ENCODE measurements around the gene CPA5.

CPA5 gene

DNA sequence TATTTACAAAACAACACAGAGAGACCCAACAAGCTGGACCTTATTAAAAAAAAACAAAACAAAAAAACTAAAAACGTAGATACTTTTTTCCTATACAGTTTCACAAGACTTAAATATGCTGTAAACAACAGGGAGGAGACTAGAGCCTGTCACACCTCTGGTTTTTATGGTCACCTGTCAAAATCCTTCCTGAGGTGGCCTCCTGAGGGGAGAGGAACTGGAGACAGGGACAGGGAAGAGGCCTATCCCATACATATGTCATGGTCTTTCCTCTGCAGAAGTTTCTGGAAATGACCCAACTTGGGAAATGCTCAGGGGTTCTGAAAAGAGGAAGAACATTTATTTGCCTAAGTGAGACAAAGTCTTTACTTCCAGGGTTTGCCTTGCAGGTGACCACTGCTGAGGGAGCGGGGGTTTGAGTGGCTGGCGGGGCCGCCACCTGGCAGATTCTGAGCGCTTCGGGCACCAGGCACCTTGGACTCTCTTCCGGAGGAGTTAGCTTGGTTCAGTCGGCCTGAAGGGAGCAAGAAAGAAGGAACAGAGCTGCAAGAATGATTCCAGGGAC is 54.0 kb downstream of the CPA5 start:
- no peak for DNase-seq

DNA sequence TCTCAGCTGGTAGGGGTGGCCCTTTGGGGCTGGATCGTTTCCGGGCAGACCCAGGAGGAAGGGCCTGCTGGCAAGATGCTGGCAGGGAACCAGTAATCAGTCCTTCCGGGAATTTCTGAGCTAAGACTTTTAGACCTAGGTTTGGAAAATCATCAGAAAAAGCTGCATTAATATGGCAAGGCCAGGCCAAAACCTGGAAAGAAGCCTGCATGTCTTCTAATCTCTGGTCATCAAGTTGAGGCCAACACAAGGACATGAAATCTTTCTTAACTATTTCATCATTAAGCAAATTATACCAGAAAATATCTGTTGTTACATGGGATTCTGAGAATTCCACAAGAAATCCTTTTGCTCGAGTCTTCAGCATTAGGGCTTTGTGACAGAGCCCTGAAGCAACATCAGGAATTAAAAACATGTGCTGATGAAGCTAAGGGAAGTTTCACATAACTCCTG is 55.5 kb downstream of the CPA5 start:
- DNase-seq, result no peak

DNA sequence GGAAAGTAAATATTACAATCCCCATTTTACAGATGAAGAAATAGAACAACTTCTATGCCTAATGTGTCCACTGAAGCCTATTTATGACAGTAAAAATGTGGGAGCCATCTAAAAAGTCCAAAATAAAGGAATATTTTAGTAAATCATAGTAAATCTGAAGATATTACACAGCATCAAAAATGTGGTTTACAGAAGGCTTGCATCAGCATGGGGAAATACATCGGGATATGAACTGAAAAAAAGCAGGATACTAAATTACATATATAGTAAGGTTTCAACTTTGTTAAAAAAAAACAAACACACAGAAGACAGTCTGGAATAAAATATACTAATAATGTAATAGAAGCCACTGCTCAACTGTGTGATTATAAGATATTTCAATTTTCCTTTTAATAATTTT is 56.5 kb downstream of the CPA5 start:
- DNase-seq, result no peak

DNA sequence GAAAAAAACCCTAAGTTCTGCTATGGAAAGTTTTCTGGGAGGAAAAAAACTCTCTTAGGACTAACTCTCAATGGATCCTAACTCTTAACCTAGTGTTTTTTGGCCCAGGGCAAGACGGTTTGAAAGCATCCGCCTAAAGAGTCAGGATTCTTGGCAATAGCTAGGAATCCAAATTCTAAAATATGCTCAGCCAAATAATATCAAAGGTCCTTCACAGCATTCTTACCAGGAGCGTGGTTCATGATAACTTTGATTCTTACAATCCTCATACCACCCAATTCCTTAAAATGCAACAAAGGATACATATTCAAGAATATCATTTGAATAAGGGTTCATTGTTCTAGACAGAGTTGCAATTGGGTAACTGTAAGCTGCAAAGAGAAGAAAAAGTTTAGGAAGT is 57.0 kb downstream of the CPA5 start:
- DNase-seq, result no peak

DNA sequence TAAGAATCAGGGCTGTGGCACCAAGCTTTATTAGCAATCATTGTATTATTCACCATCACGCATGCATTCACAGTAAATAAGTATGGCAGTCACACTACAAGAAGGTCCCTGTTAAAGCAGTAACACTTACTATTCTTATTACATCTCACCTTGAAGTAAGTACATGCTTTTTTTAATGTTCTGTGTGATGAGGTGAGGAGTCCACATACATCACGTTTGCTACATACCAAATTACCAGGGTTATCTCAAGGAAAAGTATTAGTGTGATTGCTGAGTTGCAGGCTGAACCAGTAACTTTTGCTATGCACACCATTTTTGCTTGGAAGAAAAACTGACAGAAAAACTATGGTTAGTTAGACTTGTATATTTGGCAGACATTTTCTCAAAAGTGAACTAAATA is 60.4 kb downstream of the CPA5 start:
- DNase-seq, result no peak

DNA sequence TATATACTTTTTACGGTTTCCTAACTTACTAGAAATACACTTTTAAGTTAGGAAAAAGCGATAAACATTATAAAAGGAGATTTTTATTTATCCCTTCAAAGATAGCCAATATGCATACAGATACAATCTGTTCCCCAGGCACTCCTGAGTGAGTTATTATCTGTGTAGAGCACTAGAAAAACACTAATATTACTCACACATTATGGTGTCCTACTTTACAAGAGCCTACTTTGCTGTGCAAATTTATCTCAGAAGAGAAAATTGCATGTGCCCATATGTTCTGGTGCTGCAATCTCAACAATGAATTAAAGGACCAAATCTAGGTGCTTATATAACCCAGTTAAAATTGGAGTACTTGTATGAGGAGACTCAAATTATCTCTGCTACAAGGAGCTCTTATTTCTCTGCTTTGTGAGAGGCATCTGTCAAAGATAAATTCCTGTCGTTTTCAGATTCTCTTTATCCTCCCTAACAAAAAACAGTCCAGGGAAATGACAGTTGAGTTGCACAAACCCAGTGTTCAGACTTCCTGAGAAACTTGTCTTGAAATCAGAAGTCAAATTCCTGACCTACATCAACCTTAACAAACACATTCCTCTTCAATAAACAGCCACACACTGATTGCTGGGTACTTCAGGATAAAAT is 64.6 kb downstream of the CPA5 start:
- no peak for DNase-seq

DNA sequence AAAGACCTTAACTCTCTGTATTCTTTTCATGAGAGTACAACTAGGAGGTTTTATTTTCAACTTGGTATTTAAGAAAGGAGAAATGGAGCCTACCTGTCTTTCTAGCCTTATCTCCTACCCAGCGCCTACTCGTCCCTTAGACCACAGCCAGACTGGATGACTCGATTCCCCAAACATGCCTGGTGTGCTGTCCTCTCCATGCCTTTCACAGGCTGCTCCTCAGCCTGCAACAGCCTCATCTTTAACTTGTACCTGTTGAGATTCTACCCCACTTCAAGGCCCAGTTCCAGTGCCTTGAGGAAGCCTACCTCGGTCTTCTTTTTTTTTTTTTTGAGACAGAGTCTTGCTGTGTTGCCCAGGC is 65.1 kb downstream of the CPA5 start:
- no peak for DNase-seq

DNA sequence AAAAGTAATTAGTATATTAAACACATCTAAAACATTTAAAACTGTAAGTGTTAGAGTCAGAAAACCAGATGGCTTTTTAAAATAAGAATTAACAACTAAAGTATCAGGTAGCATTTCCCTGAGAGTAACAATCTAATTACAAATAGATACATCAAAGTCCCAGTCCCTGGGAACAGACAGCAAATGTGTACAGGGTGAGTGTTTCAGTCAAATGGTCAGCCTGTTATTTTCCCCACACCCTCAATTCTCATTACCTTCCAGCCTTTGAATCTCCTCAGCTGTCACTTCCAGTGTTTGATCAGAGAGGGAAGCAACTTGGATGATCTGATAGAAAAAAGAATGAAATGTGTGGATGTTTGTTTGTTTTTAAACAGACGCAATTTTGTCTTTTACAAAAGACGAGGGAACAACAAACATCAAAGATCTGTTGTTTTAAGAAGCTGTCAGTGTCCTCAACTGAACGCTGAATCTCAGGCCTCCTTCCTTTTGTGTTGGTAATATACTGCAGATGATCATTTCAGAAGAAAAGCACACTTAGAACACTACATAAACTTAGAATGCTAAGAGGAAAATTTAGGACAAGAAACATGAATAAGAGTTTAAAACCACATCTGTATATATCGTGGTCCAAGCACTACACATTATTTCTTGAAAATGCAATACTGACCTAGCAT is 66.4 kb downstream of the CPA5 start:
- no peak for DNase-seq

DNA sequence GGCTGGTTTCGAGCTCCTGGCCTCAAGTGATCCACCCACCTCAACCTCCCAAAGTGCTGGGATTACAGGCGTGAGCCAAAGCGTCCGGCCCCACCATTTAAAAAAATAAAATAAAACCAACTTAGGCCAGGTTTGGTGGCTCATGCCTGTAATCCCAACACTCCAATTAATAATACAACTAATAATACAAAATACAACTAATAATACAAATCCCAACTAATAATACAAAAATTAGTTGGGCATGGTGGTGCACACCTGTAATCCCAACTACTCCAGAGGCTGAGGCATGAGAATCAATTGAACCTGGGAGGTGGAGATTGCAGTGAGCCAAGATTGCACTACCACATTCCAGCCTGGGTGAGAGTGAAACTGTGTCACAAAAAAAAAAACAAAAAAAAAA is 68.6 kb downstream of the CPA5 start:
- no peak for DNase-seq

DNA sequence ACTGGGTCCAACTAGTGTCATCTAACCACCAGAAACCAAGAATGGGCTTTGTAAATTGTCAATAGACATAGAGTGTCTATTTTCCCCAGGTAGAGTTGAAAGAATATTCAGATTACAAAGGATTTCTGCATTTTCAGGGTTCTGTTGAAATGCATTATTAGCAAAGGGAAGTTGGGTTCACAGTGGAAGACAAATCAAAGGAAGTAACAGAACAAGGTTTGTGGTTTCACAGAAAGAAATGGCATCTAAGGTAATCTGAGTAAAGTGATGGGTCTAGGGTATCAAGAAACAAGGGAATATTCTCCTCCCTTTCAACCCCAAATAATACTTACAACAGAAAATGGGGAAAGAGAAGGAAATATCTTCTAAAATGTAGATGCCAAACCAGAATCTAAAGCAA is 70.4 kb downstream of the CPA5 start:
- DNase-seq, result no peak

DNA sequence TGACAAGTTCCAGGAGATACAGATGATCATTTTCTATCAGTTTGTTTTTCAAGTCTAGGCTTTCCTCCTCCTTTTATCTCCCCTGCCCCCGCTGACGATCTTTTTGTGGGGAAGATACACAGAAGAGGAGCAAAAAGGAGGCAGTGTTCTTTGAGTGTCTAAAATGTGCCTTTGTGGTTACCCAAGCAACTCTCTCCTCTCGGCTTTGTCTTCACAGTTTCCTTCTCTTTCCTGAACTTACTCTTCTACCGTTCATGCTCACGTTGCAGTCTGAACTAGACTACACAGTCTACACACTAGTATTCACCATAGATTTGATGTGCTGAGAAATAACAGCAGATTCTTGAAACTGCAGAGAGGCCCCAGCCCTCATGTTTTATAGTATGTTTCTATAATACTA is 72.6 kb downstream of the CPA5 start:
- DNase-seq, result peak; percentile 5

DNA sequence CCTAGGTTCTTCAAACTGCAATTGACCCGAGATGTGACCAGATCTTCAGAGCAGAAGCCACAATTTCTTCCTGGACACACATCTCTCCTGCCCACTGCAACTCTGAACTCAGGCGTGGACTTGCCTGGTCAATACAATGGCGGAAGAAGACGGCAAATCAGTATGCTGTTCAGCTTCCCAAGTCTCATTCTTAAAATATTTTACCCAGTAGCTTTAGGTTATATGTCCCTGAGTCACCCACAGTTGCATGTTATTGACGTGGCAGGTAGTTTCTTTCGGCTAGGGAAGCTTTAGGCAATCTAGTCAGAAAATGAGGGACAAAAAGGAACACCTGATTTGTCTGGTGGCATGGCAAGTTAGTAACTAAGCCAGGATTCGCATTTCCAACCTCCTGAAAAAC is 73.7 kb downstream of the CPA5 start:
- no peak for DNase-seq

Data from OCI-M1 (cell line).